HepG2 (cell line): ENCODE measurements around the gene DTYMK. TPM values are rescaled to one million over a fixed set of nuclear protein-coding genes. Genes with fewer than 3 reads are reported as not detected.

Source experiments
- ASH2L ChIP-seq: fragments of 300-600, 200-600 bp; sonication (generic); IDR thresholded peaks from 2 replicates; pipeline ENCODE4 v1.7.0; 2017; ENCODE audit warnings: low read depth, mild to moderate bottlenecking, moderate library complexity, mixed read lengths, low read length; ENCODE audit not compliant: insufficient read length
- CEBPG ChIP-seq: IDR thresholded peaks from 2 replicates; pipeline ENCODE4 v1.6.1; 2016
- FOXP1 ChIP-seq, 2 experiments: fragments of 450-650 bp in 1 of 2; IDR thresholded peaks; 2 replicates each; pipeline ENCODE4 v1.6.1; 2017 to 2018; ENCODE audit warnings: antibody characterized with exemption in 1 of 2
- GFI1 ChIP-seq: sonication (generic); formaldehyde crosslinking; IDR thresholded peaks from 2 replicates; pipeline ENCODE4 v1.5.0; 2020; ENCODE audit warnings: missing genetic modification reagents, mild to moderate bottlenecking, borderline replicate concordance
- HDAC2 ChIP-seq: sonication (generic); formaldehyde crosslinking; IDR thresholded peaks from 2 replicates; pipeline ENCODE4 v1.4.0; 2020; ENCODE audit warnings: missing genetic modification reagents
- HMG20B ChIP-seq: conservative IDR thresholded peaks from 2 replicates; pipeline ENCODE4 v1.6.1; 2016; ENCODE audit warnings: missing genetic modification reagents, missing compliant biosample characterization
- MYC ChIP-seq: sonication (generic); formaldehyde crosslinking; IDR thresholded peaks from 2 replicates; pipeline ENCODE4 v1.9.0; 2021; ENCODE audit warnings: missing genetic modification reagents, borderline replicate concordance
- NFATC3 ChIP-seq: sonication (generic); formaldehyde crosslinking; IDR thresholded peaks from 2 replicates; pipeline ENCODE4 v1.5.1; 2020; ENCODE audit warnings: mild to moderate bottlenecking, missing genetic modification reagents
- NFKBIZ ChIP-seq: IDR thresholded peaks from 2 replicates; pipeline ENCODE4 v1.6.1; 2018; ENCODE audit warnings: missing genetic modification reagents, missing compliant biosample characterization
- NKX3-1 ChIP-seq: sonication (generic); formaldehyde crosslinking; IDR thresholded peaks from 2 replicates; pipeline ENCODE4 v1.5.0; 2020; ENCODE audit warnings: missing genetic modification reagents
- SNRNP70 ChIP-seq: fragments of 200-400 bp; formaldehyde crosslinking; IDR thresholded peaks from 2 replicates; pipeline ENCODE4 v1.6.1; 2017; ENCODE audit warnings: mild to moderate bottlenecking, low read depth, low read length, moderate library complexity
- SP140L ChIP-seq: sonication (generic); formaldehyde crosslinking; IDR thresholded peaks from 2 replicates; pipeline ENCODE4 v1.4.0; 2020; ENCODE audit warnings: missing genetic modification reagents, borderline replicate concordance
- ZNF335 ChIP-seq: sonication (generic); formaldehyde crosslinking; IDR thresholded peaks from 2 replicates; pipeline ENCODE4 v1.4.0; 2020; ENCODE audit warnings: missing genetic modification reagents
- ZNF430 ChIP-seq: sonication (generic); formaldehyde crosslinking; IDR thresholded peaks from 2 replicates; pipeline ENCODE4 v1.9.0; 2021; ENCODE audit warnings: mild to moderate bottlenecking, missing genetic modification reagents
- ZNF432 ChIP-seq: sonication (generic); formaldehyde crosslinking; IDR thresholded peaks from 2 replicates; pipeline ENCODE4 v1.5.0; 2020; ENCODE audit warnings: missing genetic modification reagents, mild to moderate bottlenecking, borderline replicate concordance
- ZNF776 ChIP-seq: sonication (generic); formaldehyde crosslinking; IDR thresholded peaks from 2 replicates; pipeline ENCODE4 v1.4.0; 2020; ENCODE audit warnings: mild to moderate bottlenecking, missing genetic modification reagents
- ZNF777 ChIP-seq: sonication (generic); formaldehyde crosslinking; IDR thresholded peaks from 2 replicates; pipeline ENCODE4 v1.4.0; 2020; ENCODE audit warnings: missing genetic modification reagents
- polyA plus RNA-seq, 8 experiments: library from polyadenylated mRNA; depleted of rRNA in 3 of 8; stranded (reverse) in 7 of 8; unstranded in 1 of 8; fragments of >200 nt; fragmentation: Illumina TruSeq in 4 of 8; extraction: Trizol in 4 of 8; gene quantifications; 2 replicates each; pipeline versions ENCODE4 v1.2.1 to v1.2.3, GENCODE V29; 2011 to 2016; ENCODE audit warnings: low read depth in 4 of 8, missing spikeins in 1 of 8, mixed read lengths in 1 of 8; ENCODE audit not compliant: insufficient read depth in 1 of 8
- total RNA-seq, 5 experiments: library from RNA; depleted of rRNA; stranded (reverse); fragments of >200 nt; fragmentation: Illumina TruSeq; extraction: Trizol; gene quantifications; 2 replicates each; pipeline ENCODE4 v1.2.3, GENCODE V29; 2016; ENCODE audit warnings: low read depth in 1 of 5
- TF ChIP-seq, protein P1 (sequence below): sonication (generic); formaldehyde crosslinking; IDR thresholded peaks from 2 replicates; pipeline ENCODE4 v1.4.0; 2020; ENCODE audit warnings: mild to moderate bottlenecking, missing genetic modification reagents
- TF ChIP-seq, protein P2 (sequence below): sonication (generic); formaldehyde crosslinking; IDR thresholded peaks from 2 replicates; pipeline ENCODE4 v1.5.1; 2020; ENCODE audit warnings: mild to moderate bottlenecking, missing genetic modification reagents, borderline replicate concordance
- TF ChIP-seq, protein P3 (sequence below): sonication (generic); formaldehyde crosslinking; IDR thresholded peaks from 2 replicates; pipeline ENCODE4 v1.5.0; 2020; ENCODE audit warnings: mild to moderate bottlenecking, missing genetic modification reagents, moderate library complexity
- TF ChIP-seq, protein P4 (sequence below): sonication (generic); formaldehyde crosslinking; IDR thresholded peaks from 2 replicates; pipeline ENCODE4 v1.4.0; 2020; ENCODE audit warnings: mild to moderate bottlenecking, missing genetic modification reagents
- TF ChIP-seq, protein P5 (sequence below): sonication (generic); formaldehyde crosslinking; IDR thresholded peaks from 2 replicates; pipeline ENCODE4 v1.5.0; 2020; ENCODE audit warnings: mild to moderate bottlenecking, missing genetic modification reagents

The DTYMK gene
- total and polyA plus RNA-seq, 2 of the 13 experiments (the other 11 are each of a cell fraction or from before 2014, with no cell fraction given), result 57.5 to 134 TPM

DNA sequence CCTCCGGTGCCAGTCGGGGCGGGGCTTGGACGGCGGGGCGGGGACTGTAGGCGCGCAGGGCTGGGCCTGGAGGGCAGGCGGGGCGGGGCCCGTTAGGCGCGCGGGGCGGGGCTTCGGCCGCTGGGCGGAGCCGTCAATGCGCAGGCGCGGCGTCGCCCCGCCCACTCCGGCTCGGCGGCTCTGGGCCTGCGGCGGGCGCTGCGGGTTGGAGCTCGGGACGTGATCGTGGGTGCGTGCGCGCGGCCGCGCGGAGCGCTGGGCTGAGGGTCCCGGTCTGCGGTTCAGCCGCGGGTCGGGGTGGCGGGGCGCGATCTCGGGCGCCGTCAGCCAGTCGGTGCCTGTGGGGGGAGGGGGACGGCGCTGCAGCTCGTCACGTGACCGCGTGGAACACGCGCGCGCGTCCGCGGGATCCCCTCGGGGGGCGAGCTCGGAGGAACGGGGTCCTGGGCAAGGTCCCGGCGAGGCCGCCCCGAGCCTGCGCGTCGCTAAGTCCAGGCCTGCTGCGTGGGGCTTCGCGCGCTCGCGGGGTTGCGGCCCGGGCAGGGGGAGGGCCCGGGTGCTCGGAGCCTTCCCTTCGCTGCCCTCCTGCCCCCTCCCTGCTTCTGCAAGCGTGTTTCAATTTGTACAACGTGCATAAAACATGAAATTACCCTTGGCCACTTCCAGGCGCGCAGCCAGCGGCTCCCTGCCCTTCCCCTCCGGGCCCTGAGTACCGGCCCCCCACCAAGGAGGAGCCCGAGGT, 48.0 kb upstream of the DTYMK start, which contains the start of gene D2HGDH (continued):
- TF ChIP-seq ASH2L (peak; percentile 82), FOXP1 (IDR thresholded peaks at IDR 0.05) (no peak), FOXP1 (CRISPR knock-in tag; IDR thresholded peaks at IDR 0.05) (no peak), ZNF776 (peak; percentile 82; the same call in 1 of the 2 replicates), ZNF432 (no peak), NFATC3 (CRISPR knock-in tag) (no peak; the same call in 1 of the 2 replicates), ZNF430 (CRISPR knock-in tag) (no peak), GFI1 (CRISPR knock-in tag) (peak; percentile 8; the same call in 1 of the 2 replicates), NKX3-1 (CRISPR knock-in tag) (no peak; the same call in 1 of the 2 replicates), MYC (CRISPR knock-in tag) (peak; percentile 3; the same call in 1 of the 2 replicates), HMG20B (no peak), ZNF335 (CRISPR knock-in tag) (no peak), CEBPG (CRISPR knock-in tag) (no peak), NFKBIZ (CRISPR knock-in tag) (no peak), SP140L (CRISPR knock-in tag) (no peak), HDAC2 (CRISPR knock-in tag) (no peak; the same call in 1 of the 2 replicates), SNRNP70 (no peak), ZNF777 (CRISPR knock-in tag) (no peak)
- TF ChIP-seq, protein P1, sequence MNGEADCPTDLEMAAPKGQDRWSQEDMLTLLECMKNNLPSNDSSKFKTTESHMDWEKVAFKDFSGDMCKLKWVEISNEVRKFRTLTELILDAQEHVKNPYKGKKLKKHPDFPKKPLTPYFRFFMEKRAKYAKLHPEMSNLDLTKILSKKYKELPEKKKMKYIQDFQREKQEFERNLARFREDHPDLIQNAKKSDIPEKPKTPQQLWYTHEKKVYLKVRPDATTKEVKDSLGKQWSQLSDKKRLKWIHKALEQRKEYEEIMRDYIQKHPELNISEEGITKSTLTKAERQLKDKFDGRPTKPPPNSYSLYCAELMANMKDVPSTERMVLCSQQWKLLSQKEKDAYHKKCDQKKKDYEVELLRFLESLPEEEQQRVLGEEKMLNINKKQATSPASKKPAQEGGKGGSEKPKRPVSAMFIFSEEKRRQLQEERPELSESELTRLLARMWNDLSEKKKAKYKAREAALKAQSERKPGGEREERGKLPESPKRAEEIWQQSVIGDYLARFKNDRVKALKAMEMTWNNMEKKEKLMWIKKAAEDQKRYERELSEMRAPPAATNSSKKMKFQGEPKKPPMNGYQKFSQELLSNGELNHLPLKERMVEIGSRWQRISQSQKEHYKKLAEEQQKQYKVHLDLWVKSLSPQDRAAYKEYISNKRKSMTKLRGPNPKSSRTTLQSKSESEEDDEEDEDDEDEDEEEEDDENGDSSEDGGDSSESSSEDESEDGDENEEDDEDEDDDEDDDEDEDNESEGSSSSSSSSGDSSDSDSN (CRISPR knock-in tag), result no peak
- TF ChIP-seq, protein P2, sequence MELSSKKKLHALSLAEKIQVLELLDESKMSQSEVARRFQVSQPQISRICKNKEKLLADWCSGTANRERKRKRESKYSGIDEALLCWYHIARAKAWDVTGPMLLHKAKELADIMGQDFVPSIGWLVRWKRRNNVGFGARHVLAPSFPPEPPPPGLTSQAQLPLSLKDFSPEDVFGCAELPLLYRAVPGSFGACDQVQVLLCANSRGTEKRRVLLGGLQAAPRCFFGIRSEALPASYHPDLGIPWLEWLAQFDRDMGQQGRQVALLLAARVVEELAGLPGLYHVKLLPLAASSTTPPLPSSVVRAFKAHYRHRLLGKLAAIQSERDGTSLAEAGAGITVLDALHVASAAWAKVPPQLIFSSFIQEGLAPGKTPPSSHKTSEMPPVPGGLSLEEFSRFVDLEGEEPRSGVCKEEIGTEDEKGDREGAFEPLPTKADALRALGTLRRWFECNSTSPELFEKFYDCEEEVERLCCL (CRISPR knock-in tag), result no peak
- TF ChIP-seq, protein P3, sequence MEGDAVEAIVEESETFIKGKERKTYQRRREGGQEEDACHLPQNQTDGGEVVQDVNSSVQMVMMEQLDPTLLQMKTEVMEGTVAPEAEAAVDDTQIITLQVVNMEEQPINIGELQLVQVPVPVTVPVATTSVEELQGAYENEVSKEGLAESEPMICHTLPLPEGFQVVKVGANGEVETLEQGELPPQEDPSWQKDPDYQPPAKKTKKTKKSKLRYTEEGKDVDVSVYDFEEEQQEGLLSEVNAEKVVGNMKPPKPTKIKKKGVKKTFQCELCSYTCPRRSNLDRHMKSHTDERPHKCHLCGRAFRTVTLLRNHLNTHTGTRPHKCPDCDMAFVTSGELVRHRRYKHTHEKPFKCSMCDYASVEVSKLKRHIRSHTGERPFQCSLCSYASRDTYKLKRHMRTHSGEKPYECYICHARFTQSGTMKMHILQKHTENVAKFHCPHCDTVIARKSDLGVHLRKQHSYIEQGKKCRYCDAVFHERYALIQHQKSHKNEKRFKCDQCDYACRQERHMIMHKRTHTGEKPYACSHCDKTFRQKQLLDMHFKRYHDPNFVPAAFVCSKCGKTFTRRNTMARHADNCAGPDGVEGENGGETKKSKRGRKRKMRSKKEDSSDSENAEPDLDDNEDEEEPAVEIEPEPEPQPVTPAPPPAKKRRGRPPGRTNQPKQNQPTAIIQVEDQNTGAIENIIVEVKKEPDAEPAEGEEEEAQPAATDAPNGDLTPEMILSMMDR (CRISPR knock-in tag), result no peak
- TF ChIP-seq, protein P4, sequence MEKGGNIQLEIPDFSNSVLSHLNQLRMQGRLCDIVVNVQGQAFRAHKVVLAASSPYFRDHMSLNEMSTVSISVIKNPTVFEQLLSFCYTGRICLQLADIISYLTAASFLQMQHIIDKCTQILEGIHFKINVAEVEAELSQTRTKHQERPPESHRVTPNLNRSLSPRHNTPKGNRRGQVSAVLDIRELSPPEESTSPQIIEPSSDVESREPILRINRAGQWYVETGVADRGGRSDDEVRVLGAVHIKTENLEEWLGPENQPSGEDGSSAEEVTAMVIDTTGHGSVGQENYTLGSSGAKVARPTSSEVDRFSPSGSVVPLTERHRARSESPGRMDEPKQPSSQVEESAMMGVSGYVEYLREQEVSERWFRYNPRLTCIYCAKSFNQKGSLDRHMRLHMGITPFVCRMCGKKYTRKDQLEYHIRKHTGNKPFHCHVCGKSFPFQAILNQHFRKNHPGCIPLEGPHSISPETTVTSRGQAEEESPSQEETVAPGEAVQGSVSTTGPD (CRISPR knock-in tag), result no peak
- TF ChIP-seq, protein P5, sequence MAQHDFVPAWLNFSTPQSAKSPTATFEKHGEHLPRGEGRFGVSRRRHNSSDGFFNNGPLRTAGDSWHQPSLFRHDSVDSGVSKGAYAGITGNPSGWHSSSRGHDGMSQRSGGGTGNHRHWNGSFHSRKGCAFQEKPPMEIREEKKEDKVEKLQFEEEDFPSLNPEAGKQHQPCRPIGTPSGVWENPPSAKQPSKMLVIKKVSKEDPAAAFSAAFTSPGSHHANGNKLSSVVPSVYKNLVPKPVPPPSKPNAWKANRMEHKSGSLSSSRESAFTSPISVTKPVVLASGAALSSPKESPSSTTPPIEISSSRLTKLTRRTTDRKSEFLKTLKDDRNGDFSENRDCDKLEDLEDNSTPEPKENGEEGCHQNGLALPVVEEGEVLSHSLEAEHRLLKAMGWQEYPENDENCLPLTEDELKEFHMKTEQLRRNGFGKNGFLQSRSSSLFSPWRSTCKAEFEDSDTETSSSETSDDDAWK (CRISPR knock-in tag), result no peak
